Activated CD8-positive, alpha-beta T cell treated with anti-CD3 and anti-CD28 coated beads for 36 hours (primary cell): Measurements from ENCODE around the gene KCTD5. TPM values are rescaled to one million over a fixed set of nuclear protein-coding genes. Genes with fewer than 3 reads are reported as not detected.

ENCODE experiments used
- ATAC-seq: fragments of 200-7000 bp; cut with Tn5 transposase; one replicate; pipeline ENCODE4 v1.10.0; 2021; ENCODE audit warnings: mild to moderate bottlenecking, moderate library complexity
- CTCF ChIA-PET: fragments of 350-600 bp; sonication (Branson Sonifier 250); formaldehyde crosslinking; loops from one replicate; lab custom pipeline; 2021; ENCODE audit warnings: antibody characterized with exemption; lab: Charles Lee
- POLR2A ChIA-PET: fragments of 350-600 bp; sonication (Branson Sonifier 250); formaldehyde crosslinking; loops from one replicate; lab custom pipeline; 2021; ENCODE audit warnings: antibody characterized with exemption; lab: Charles Lee
- DNase-seq: peaks from one replicate; pipeline ENCODE4 v3.0.0-alpha.2; 2020
- H3K27ac Mint-ChIP-seq: one replicate; pipeline ENCODE4 v1.8.0; 2021; ENCODE audit warnings: mild to moderate bottlenecking, mixed read lengths
- H3K27me3 Mint-ChIP-seq: one replicate; pipeline ENCODE4 v1.8.0; 2021; ENCODE audit warnings: mixed read lengths
- H3K36me3 Mint-ChIP-seq: one replicate; pipeline ENCODE4 v1.8.0; 2021; ENCODE audit warnings: low read depth, mixed read lengths
- H3K4me1 Mint-ChIP-seq: one replicate; pipeline ENCODE4 v1.8.0; 2021; ENCODE audit warnings: low read depth, mixed read lengths
- H3K4me3 Mint-ChIP-seq: one replicate; pipeline ENCODE4 v1.8.0; 2021; ENCODE audit warnings: mild to moderate bottlenecking, moderate library complexity, mixed read lengths
- H3K9me3 Mint-ChIP-seq: one replicate; pipeline ENCODE4 v1.8.0; 2021; ENCODE audit warnings: mixed read lengths
- intact Hi-C: fragments of 100-400 bp; cut with micrococcal nuclease; formaldehyde crosslinking; loops from one replicate; pipeline ENCODE4 v1.10.0; 2022
- total RNA-seq, 2 experiments: library from RNA; stranded (reverse); gene quantifications; one replicate each; pipeline ENCODE4 v1.2.3, GENCODE V29; 2021
- TF ChIP-seq, protein P1 (sequence below): fragments of 200-600 bp; IDR thresholded peaks from one replicate; pipeline ENCODE4 v1.8.0; 2022; ENCODE audit warnings: antibody characterized with exemption, mild to moderate bottlenecking

The KCTD5 gene
- total RNA-seq, 2 experiments from 2014 or later = 26.0 to 27.3 TPM

GRCh38 chr16:2710711-2711231, 28.4 kb downstream of the KCTD5 start:
- CTCF ChIA-PET = no interaction called here
- H3K27me3 Mint-ChIP-seq = no peaks in the 10 kb centered on the region
- DNase-seq (no peak), ATAC-seq (no peak)
- no peak overlapping the region for H3K4me3 Mint-ChIP-seq
- H3K36me3 Mint-ChIP-seq = peaks cover 2% of the 10 kb centered on the region
- no peaks in the 10 kb centered on the region for H3K9me3 Mint-ChIP-seq
- TF ChIP-seq, protein P1, sequence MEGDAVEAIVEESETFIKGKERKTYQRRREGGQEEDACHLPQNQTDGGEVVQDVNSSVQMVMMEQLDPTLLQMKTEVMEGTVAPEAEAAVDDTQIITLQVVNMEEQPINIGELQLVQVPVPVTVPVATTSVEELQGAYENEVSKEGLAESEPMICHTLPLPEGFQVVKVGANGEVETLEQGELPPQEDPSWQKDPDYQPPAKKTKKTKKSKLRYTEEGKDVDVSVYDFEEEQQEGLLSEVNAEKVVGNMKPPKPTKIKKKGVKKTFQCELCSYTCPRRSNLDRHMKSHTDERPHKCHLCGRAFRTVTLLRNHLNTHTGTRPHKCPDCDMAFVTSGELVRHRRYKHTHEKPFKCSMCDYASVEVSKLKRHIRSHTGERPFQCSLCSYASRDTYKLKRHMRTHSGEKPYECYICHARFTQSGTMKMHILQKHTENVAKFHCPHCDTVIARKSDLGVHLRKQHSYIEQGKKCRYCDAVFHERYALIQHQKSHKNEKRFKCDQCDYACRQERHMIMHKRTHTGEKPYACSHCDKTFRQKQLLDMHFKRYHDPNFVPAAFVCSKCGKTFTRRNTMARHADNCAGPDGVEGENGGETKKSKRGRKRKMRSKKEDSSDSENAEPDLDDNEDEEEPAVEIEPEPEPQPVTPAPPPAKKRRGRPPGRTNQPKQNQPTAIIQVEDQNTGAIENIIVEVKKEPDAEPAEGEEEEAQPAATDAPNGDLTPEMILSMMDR = no peak
- POLR2A ChIA-PET = interaction anchor here (0.8 kb wide), 1 partner anchor 42 kb away, joined by 3 read pairs; the partner anchor contains the start of gene SRRM2
- peaks cover 5% of the 10 kb centered on the region for H3K4me1 Mint-ChIP-seq
- intact Hi-C loops = no loop called here
- H3K27ac Mint-ChIP-seq = no peak overlapping the region

DNA sequence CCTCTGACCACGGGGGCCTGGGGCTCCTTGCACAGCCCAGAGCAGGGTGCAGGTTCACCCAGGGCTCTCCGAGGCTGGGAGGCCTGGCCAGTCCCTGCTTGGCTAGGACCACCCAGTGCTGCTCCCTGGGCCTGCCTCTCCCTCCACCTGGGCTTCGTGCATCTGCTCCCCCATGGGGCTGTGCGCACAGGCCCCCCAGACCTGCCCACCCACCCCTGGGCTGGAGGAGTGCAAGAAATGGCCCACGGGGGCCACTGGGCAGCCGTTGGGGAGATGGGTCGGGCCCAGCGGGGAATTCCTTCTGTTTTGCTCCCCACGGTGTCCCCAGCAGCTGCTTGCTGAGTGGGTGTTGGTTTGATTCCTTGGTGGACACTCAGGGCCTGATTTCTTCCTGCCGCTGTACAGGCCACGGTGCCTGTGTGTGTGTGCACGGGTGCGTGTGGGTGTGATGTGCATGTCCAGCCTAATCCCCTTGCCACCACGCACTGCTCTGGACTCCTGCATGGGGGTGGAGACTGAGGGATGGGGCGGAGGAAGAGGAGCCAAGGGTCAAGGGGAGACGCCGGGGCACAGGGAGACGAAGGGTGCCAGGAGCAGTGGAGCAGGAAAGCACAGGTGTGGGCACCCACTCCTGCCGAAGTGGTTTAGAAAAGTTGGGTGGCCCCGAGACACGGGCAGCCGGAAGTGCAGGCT, 29.2 kb downstream of the KCTD5 start:
- ChIA-PET CTCF (no interaction called here), POLR2A (no interaction called here)
- H3K27ac Mint-ChIP-seq = no peak overlapping the region
- no peak for DNase-seq
- no peak for ATAC-seq
- TF ChIP-seq, protein P1 = no peak
- no peaks in the 10 kb centered on the region for H3K9me3 Mint-ChIP-seq
- no peak overlapping the region for H3K4me3 Mint-ChIP-seq
- intact Hi-C loops = no loop called here
- peaks cover 2% of the 10 kb centered on the region for H3K36me3 Mint-ChIP-seq
- peaks cover 5% of the 10 kb centered on the region for H3K4me1 Mint-ChIP-seq
- no peaks in the 10 kb centered on the region for H3K27me3 Mint-ChIP-seq

- Mint-ChIP-seq H3K36me3 (peaks cover 2% of the 10 kb centered on the region), H3K4me3 (no peak overlapping the region), H3K27ac (no peak overlapping the region), H3K9me3 (no peaks in the 10 kb centered on the region), H3K4me1 (peaks cover 5% of the 10 kb centered on the region), H3K27me3 (no peaks in the 10 kb centered on the region)
- ChIA-PET CTCF (no interaction called here), POLR2A (no interaction called here)
- no peak for ATAC-seq
- intact Hi-C loops = no loop called here
- TF ChIP-seq, protein P1 = no peak
- no peak for DNase-seq
Observed at GRCh38 chr16:2712063-2712441, 29.7 kb downstream of the KCTD5 start.

- ATAC-seq (no peak), DNase-seq (no peak)
- Mint-ChIP-seq H3K27me3 (no peaks in the 10 kb centered on the region), H3K36me3 (peaks cover 2% of the 10 kb centered on the region), H3K27ac (no peak overlapping the region), H3K4me3 (no peak overlapping the region), H3K9me3 (no peaks in the 10 kb centered on the region), H3K4me1 (peaks cover 5% of the 10 kb centered on the region)
- POLR2A ChIA-PET = no interaction called here
- CTCF ChIA-PET = no interaction called here
- TF ChIP-seq, protein P1 = no peak
- intact Hi-C loops = no loop called here
Observed at GRCh38 chr16:2712546-2712945, 30.2 kb downstream of the KCTD5 start.

DNA sequence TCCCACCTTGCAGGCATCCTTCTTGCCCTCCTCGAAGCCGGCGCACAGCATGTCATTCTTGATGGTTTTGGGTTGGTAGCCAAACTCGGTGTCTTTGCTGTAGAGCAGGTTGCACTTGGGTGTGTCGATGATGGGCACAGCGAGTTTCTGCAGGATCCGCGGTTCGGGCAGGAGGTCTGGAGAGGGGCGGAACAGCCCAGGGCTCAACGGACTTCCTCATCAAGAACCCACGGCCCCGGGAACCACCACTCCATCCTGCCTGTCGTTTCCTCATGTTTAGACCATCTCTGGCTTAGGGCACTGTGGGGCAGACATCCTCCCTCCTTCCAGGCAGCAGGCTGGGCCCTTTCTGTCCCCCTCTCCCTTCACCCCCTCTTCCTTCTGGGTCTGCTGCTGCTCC, 31.2 kb downstream of the KCTD5 start:
- ChIA-PET POLR2A (no interaction called here), CTCF (no interaction called here)
- TF ChIP-seq, protein P1 = no peak
- Mint-ChIP-seq H3K9me3 (no peaks in the 10 kb centered on the region), H3K27me3 (no peaks in the 10 kb centered on the region), H3K36me3 (no peaks in the 10 kb centered on the region), H3K4me3 (no peak overlapping the region), H3K4me1 (peaks cover 5% of the 10 kb centered on the region), H3K27ac (no peak overlapping the region)
- ATAC-seq (no peak), DNase-seq (no peak)
- intact Hi-C loops = no loop called here
